GM18520 (cell line): ENCODE data around the gene AKAP8L.
A peak's percentile ranks its signal among the peaks of the same experiment; 100 is the strongest.

Experiments used
- ATAC-seq: cut with Tn5 transposase; IDR thresholded peaks from one replicate; pipeline ENCODE4 v1.9.1; 2021; ENCODE audit not compliant: unreplicated experiment

AKAP8L gene

DNA sequence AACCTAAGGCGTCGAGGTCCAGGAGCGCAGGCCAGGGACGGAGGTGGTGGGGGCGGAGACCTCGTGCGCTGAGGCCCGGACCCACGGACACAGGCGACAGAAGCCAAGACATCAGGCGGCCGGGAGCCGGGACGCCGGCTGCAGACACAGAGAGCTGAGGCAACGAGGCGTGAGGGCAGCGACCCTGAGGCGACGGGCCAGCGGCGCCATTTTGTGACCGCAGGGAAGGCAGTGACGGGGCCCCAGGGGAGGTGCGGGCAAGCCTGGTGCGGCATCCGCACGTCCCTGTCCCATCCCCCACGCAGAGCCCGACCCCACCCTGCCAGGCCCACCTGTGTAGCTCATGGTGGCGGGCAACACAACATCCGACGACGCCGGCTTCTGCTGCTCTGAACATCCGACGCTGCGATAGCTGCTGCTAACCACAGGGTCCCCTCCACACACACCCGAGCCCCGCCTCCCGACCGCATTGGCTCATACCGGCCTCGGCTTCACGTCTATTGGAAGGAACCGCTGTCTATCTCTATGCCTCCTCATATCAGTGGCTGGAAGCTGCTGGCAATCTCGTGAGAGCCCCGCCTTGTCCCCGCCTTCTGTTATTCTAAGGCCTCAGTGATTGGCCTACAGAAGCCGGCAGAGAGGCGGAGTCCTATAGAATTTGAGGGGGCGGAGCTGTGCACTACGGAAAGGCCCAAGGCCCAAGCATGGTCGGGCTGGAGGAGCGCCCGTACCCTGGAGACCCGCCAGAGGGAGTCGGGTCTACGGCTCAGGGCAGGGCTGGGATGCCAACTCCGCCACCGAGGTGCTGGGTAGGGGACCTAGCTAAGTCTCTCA lies at the start of gene AKAP8L:
Gene AKAP8L (minus strand): TSS at position 410 of the 834 bp plus-strand sequence. CDS start 65 bp downstream, at position 345.
- ATAC-seq = peak; percentile 93

DNA sequence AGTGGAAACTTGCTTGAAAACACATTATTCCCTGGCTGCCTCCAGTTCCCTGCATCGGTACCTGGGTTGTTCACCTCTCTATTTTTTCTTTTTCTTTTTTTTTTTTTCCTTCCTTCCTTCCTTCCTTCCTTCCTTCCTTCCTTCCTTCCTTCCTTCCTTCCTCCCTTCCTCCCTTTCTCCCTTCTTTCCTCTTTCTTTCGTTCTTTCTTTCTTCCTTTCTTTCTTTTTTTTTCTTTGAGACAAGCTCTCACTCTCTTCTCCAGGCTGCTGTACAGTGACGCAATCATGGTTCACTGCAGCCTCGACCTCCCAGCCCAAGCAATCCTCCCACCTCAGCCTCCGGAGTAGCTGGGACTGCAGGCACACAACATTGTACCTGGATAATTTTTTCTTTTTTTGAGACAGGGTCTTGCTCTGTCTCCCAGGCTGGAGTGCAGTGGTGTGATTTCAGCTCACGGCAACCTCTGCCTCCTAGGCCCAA lies 49.0 kb upstream of the AKAP8L start:
- no peak for ATAC-seq

- ATAC-seq = peak; percentile 46
Measured at GRCh38 chr19:15466851-15467733, 48.3 kb upstream of the AKAP8L start.

DNA sequence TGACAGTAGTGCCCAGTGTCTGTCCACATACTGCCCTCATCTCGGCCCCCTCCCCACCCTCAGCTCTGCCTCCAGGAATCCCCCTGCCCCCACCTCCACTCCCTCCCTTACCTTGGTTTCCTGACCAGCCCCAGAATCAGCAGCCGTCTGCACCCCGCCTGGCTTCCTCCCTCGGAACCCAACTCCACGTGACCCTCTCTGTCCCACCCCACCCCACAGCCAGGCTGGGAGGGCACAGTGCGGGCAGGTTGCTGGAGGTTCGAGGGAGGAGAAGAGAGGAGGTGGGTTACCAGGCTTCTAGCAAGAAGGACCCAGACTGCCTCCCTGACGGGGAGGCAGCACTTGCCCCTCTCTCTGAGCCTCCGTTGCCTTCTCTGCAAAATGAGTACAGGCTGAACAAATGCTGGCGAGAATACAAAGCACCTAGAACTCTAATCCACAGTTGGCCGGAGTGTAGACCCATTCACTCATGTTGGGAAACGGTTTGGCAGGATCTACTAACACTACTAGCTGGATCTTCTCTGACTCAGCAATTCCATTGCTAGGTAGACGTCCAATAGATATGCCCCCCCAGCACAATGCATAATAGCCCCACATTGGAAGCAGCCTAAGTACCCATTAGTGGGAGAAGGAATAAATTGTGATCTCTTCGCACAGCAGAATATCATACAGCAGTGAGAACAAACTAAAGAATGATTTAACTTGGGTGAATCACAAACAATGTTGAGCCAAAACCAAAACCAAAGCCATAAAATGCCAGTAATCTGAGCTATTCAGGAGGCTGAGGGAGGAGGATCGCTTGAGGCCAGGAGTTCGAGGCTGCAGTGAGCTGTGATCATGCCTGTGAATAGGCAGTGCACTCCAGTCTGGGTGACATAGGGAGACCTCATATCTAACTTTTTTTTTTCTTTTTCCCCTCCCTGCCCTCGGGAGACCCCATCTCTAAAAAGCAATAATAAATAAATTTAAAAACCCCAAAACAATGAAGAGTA lies 45.9 kb upstream of the AKAP8L start, which contains the start of gene RASAL3:
Gene RASAL3 (minus strand): TSS at position 151 of the 992 bp plus-strand sequence. CDS start 186 bp downstream, outside the sequence.
- ATAC-seq = no peak

DNA sequence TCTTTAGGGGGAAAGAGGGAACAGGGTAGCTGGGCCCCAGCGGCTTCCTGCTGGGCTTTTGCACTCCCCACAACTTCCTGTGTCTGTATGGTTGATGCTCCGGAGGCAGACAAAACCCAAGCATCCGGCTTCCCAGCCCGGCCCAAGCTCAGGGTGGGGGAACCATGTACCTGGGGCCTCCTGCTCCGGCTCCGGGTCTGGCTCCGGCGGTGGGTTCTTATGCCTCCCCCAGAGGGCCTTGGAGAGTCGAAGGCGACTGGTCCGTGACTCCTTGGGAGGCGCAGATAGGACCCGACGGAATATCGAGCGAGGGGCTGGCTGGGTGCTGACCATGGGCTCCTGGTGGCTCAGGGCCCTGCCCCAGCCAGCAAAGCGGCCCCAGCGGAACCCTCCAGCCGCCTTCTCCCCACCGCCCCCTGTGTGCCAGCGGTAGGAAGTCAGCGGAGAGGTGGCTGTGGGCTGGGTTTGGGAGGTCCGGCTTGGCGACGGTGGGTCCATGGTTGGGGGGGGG lies 45.1 kb upstream of the AKAP8L start:
- ATAC-seq = no peak

GRCh38 chr19:15461694-15462093 lies 42.9 kb upstream of the AKAP8L start:
- no peak for ATAC-seq

GRCh38 chr19:15457701-15458484 lies 39.1 kb upstream of the AKAP8L start:
- no peak for ATAC-seq

GRCh38 chr19:15456871-15457700 lies 38.3 kb upstream of the AKAP8L start:
- ATAC-seq = no peak

DNA sequence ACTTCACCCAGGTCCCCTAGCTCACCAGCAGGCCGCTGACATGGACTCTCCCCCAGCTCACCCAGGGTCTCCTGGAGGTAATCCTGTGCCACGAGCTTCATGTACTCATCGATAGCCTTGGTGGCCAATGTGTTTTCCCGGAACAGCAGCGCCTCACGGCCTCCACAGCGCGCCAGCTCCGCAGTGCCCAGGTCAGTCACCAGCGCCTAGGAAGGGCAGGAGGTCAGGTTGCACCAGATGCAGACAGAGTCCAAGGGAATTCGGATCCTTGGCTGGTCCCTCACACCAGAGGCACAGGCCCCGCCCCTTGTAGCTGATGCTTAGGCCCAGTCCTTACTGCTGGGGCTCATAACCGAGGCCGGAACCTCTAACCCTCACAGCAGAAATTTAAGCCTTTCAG lies 37.7 kb upstream of the AKAP8L start:
- ATAC-seq = no peak

DNA sequence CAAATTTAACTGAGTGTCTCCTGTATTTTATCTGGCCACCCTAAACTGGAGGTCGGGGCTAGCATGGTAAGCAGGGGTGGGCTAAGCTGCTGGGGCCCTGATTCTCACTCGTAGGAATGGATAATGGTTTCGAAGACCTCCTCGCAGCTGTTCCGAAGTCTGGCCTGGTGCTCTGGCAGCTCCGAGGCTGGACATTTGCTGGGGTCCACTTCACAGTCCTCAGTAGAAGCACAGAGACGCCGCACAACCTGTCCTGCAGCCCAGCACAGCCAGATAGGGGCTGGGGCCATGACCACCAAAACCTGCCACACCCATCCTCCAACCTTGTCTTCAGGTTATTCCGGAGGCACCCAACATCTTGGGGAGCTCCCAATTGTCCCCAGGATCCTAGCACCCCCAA lies 37.2 kb upstream of the AKAP8L start:
- ATAC-seq = no peak

DNA sequence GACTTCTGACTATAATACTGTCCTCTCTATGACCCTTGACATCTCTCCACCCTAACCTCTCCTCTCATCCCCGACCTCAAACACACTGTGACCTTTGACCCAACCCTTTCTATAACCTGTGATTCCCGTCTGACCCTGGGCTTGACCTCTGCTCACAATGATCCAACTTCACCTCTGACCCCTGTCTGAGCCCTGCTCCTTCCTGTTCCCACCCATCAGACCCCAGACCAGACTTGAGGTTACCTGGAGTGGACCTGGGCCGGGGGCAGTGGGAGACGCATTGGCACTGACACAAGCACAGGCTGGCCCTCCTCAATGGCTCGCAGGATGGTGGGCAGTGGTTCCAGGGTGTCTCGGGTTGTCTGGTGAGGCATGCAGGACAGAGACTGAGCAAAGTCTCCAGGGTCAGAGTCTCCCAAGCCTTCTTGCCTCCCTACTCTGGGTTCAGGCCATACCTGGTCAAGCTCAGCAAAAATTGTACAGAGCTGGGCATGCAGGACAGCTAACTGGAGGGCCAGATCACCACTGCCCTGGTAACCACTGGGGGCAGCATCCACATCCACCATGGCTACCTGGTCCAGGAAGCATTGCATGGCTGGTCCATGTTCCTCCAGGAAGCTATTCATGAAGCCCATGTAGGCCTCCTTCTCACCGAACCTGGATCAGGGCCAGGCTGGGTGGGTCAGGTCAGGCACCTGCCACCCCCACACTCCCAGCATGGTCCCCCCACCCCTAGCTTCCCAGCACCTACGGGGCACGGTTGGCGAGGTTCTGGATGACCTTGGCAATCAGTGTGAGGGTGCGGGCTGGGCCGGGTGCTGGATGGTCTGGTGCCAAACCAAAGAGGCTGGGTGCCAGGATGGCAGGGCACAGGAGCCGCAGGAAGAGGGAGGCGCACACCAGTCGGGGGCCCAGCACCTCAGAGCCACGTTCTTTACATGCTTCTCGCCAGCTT lies 35.4 kb upstream of the AKAP8L start:
- ATAC-seq = no peak

DNA sequence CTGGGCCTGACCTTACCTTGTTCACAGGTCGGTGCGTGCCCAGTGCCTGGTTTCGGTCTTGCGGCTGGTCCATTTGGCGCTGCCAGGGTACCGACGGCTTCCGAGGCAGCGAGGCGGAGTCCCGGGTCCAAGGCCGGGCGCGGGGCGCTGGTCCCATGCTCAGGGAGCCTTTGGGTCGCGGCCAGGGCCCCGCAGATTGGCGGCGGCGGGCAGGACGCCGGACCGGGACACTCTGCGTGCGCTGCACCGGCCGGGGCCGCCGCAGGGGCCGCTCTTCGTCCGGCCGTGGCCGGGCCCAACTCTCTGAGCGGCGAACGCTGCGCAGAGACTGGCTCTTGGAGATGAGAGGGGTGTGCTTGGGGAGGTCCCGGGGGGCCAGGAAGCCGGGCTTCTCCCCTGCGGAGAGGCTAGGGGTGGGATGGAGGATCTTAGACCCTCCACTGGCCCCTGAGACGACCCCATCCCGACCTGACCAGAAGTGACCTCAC lies 34.3 kb upstream of the AKAP8L start:
- ATAC-seq = no peak

DNA sequence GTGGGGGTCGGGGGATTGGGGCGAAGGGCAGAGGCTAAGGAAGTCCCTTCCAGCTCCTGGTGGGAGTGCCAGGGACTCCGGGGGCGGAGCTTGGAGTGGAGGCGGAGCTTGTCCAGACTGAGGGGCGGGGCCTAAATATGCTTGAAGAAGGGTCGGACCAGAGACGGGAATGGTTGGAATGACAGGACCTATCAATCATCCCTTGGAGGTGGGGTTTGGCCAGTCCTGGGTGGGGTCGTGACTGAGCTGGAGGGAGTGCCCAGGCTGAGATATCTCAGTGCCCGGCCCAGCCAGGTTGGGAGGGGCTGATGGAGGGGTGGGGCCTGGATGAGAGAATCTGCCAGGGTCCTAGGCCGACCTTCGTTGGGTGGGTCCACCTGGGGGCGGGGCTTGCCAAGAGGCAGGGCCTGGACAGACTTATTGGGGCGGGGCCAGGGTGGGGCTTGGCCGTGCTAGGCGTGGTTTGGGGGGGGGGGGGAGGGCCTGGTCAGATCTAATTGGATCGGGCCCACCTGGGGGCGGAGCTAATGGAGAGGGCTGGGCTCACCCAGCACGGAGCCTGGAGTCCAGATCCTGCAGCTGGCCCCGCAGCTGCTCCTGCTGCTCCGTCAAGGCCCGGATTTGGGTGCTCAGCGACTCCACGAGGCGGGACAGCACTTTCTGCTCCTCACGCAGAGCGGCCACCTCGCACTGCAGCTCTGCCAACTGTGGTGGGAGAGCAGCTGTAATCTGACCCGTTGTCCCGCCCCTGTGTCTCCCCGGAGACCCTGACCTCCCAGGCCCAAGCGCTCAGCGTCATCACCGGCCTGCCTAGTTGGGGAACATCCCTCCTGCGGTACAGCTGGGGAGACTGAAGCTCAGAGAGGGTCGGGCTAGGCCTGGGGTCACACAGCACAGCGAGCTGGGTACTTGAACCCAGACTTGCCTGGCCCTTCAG lies 33.6 kb upstream of the AKAP8L start:
- ATAC-seq = no peak

GRCh38 chr19:15450528-15450890 lies 31.7 kb upstream of the AKAP8L start:
- no peak for ATAC-seq

GRCh38 chr19:15449620-15450527 lies 31.1 kb upstream of the AKAP8L start, which contains the start of gene WIZ:
Gene WIZ, minus strand, starts transcription at chr19:15449956. Its CDS starts 1,649 bp downstream, at chr19:15448307.
- no peak for ATAC-seq
